HepG2 (cell line): ENCODE results near the gene HPDL. TPM values are rescaled to one million over a fixed set of nuclear protein-coding genes. Genes with fewer than 3 reads are reported as not detected.

Source experiments
- ATAC-seq: fragments of 200-7000 bp; cut with Tn5 transposase; 3 replicates; pipeline ENCODE4 v1.9.1; 2020; ENCODE audit warnings: mild to moderate bottlenecking, moderate library complexity
- BruUV-seq: library from RNA; stranded (reverse); fragments of 400-500 nt; replicated peaks from 2 replicates; lab custom pipeline; 2021; lab: Mats Ljungman, UMichigan
- CTCF ChIA-PET: fragments of 300-600 bp; formaldehyde crosslinking; extraction: SDS; loops from one replicate; lab custom pipeline; 2021; ENCODE audit warnings: low total read pairs, inconsistent platforms, low intra/inter-chr PET ratio; lab: Yijun Ruan, JAX
- POLR2A ChIA-PET: fragments of 350-600 bp; sonication (Branson Sonifier 250); formaldehyde crosslinking; loops from one replicate; lab custom pipeline; 2020; ENCODE audit warnings: antibody characterized with exemption, inconsistent platforms; lab: Yijun Ruan, JAX
- DNase-seq: peaks from one replicate; pipeline ENCODE4 v3.0.0-alpha.2; 2015; ENCODE audit warnings: low spot score
- FAIRE-seq: peaks from 3 replicates; lab custom pipeline; 2011; peaks lifted over from hg19 to GRCh38; lab: Jason Lieb, UNC
- H2AFZ ChIP-seq: one replicate; pipeline ENCODE4 v1.6.1; 2011; ENCODE audit warnings: low read length, inconsistent platforms
- H3K27ac ChIP-seq: fragments of 300-600 bp; 3 replicates; pipeline ENCODE4 v1.8.0; 2011; ENCODE audit warnings: mixed run types, mild to moderate bottlenecking, mixed read lengths, low read length, inconsistent platforms; ENCODE audit not compliant: insufficient read depth; ENCODE audit errors: extremely low read length
- H3K27me3 ChIP-seq, 2 experiments: fragments of 200-600 bp in 1 of 2; 2 replicates in 1 of 2; 3 replicates in 1 of 2; pipeline versions ENCODE4 v1.6.0 to v1.8.0; 2011; ENCODE audit warnings: low read length in 2 of 2, mild to moderate bottlenecking in 2 of 2, moderate library complexity in 2 of 2, inconsistent platforms in 1 of 2; ENCODE audit not compliant: insufficient read depth in 2 of 2, control insufficient read depth in 1 of 2
- H3K36me3 ChIP-seq, 2 experiments: fragments of 200-600 bp in 1 of 2; replicated peaks in 1 of 2; 2 replicates in 1 of 2; 3 replicates in 1 of 2; pipeline versions ENCODE4 v1.5.1 to v1.8.0; 2011; ENCODE audit warnings: low read length in 2 of 2, inconsistent platforms in 1 of 2; ENCODE audit not compliant: insufficient read depth in 2 of 2, control insufficient read depth in 1 of 2
- H3K4me1 ChIP-seq: 2 replicates; pipeline ENCODE4 v1.5.1; 2012; ENCODE audit warnings: low read length, inconsistent platforms; ENCODE audit not compliant: insufficient read depth
- H3K4me2 ChIP-seq: 2 replicates; pipeline ENCODE4 v1.6.0; 2011; ENCODE audit warnings: low read depth, low read length, inconsistent platforms
- H3K4me3 ChIP-seq, 3 experiments: fragments of 200-600 bp in 1 of 3; sonication (generic), shearing (Covaris generic) in 1 of 3; replicated peaks in 1 of 3; 2 replicates each; pipeline ENCODE4 v1.5.1; 2011 to 2016; ENCODE audit warnings: low read length in 3 of 3, inconsistent platforms in 2 of 3, low read depth in 2 of 3, mild to moderate bottlenecking in 2 of 3, control low read depth in 1 of 3, mixed read lengths in 1 of 3; ENCODE audit not compliant: insufficient read depth in 1 of 3
- H3K79me2 ChIP-seq: one replicate; pipeline ENCODE4 v1.6.1; 2011; ENCODE audit warnings: low read length, inconsistent platforms; ENCODE audit not compliant: insufficient read depth
- H3K9ac ChIP-seq: 2 replicates; pipeline ENCODE4 v1.6.0; 2011; ENCODE audit warnings: mild to moderate bottlenecking, low read depth, low read length, inconsistent platforms; ENCODE audit not compliant: insufficient read depth
- H3K9me3 ChIP-seq: 2 replicates; pipeline ENCODE4 v1.5.1; 2012; ENCODE audit warnings: mild to moderate bottlenecking, low read length
- H4K20me1 ChIP-seq: 2 replicates; pipeline ENCODE4 v1.6.0; 2011; ENCODE audit warnings: inconsistent platforms, mild to moderate bottlenecking, low read length, moderate library complexity; ENCODE audit not compliant: insufficient read depth
- SKIL ChIP-seq: sonication (generic); formaldehyde crosslinking; IDR thresholded peaks from 2 replicates; pipeline ENCODE4 v1.8.0; 2022; ENCODE audit warnings: missing genetic modification reagents, mild to moderate bottlenecking, moderate library complexity, borderline replicate concordance
- SMC3 ChIP-seq: IDR thresholded peaks from 2 replicates; pipeline ENCODE4 v1.6.1; 2011; ENCODE audit warnings: low read length, improper control_type of control experiment
- SP2 ChIP-seq: sonication (generic); formaldehyde crosslinking; IDR thresholded peaks from 2 replicates; pipeline ENCODE4 v1.5.1; 2020; ENCODE audit warnings: mild to moderate bottlenecking, missing genetic modification reagents
- SPEN ChIP-seq: sonication (generic); formaldehyde crosslinking; IDR thresholded peaks from 2 replicates; pipeline ENCODE4 v1.5.1; 2020; ENCODE audit warnings: low read depth, mild to moderate bottlenecking, missing genetic modification reagents
- ZBTB44 ChIP-seq: sonication (generic); formaldehyde crosslinking; IDR thresholded peaks from 2 replicates; pipeline ENCODE4 v1.4.0; 2020; ENCODE audit warnings: missing genetic modification reagents
- ZNF383 ChIP-seq: sonication (generic); formaldehyde crosslinking; IDR thresholded peaks from 2 replicates; pipeline ENCODE4 v1.4.0; 2020; ENCODE audit warnings: missing genetic modification reagents, mild to moderate bottlenecking, borderline replicate concordance
- WGBS: methylation state at CpG from one replicate; pipeline ENCODE4 v1.1.6; 2017; ENCODE audit warnings: low lambda C conversion rate; 5-methylcytosine and 5-hydroxymethylcytosine counted together
- in situ Hi-C: cut with HindIII; loops from 2 replicates; pipeline ENCODE4 v1.10.0; 2017; ENCODE audit warnings: low pct_unique_long_range_greater_than_20kb; ENCODE audit not compliant: extremely low pct_ligation_motif_present
- intact Hi-C: fragments of 100-400 bp; cut with micrococcal nuclease; formaldehyde crosslinking; loops from one replicate; pipeline ENCODE4 v1.10.0; 2022; ENCODE audit not compliant: unreplicated experiment
- polyA plus RNA-seq, 8 experiments: library from polyadenylated mRNA; depleted of rRNA in 3 of 8; stranded (reverse) in 7 of 8; unstranded in 1 of 8; fragments of >200 nt; fragmentation: Illumina TruSeq in 4 of 8; extraction: Trizol in 4 of 8; gene quantifications; 2 replicates each; pipeline versions ENCODE4 v1.2.1 to v1.2.3, GENCODE V29; 2011 to 2016; ENCODE audit warnings: low read depth in 4 of 8, missing spikeins in 1 of 8, mixed read lengths in 1 of 8; ENCODE audit not compliant: insufficient read depth in 1 of 8
- total RNA-seq, 5 experiments: library from RNA; depleted of rRNA; stranded (reverse); fragments of >200 nt; fragmentation: Illumina TruSeq; extraction: Trizol; gene quantifications; 2 replicates each; pipeline ENCODE4 v1.2.3, GENCODE V29; 2016; ENCODE audit warnings: low read depth in 1 of 5
- TF ChIP-seq, protein P1 (sequence below): sonication (generic); formaldehyde crosslinking; IDR thresholded peaks from 2 replicates; pipeline ENCODE4 v1.8.0; 2022; ENCODE audit warnings: low read depth, missing genetic modification reagents
- TF ChIP-seq, protein P2 (sequence below): sonication (generic); formaldehyde crosslinking; IDR thresholded peaks from 2 replicates; pipeline ENCODE4 v1.4.0; 2020; ENCODE audit warnings: missing genetic modification reagents

The HPDL gene
- total and polyA plus RNA-seq, 2 of the 13 experiments (the other 11 are each of a cell fraction or from before 2014, with no cell fraction given), result not detected

DNA sequence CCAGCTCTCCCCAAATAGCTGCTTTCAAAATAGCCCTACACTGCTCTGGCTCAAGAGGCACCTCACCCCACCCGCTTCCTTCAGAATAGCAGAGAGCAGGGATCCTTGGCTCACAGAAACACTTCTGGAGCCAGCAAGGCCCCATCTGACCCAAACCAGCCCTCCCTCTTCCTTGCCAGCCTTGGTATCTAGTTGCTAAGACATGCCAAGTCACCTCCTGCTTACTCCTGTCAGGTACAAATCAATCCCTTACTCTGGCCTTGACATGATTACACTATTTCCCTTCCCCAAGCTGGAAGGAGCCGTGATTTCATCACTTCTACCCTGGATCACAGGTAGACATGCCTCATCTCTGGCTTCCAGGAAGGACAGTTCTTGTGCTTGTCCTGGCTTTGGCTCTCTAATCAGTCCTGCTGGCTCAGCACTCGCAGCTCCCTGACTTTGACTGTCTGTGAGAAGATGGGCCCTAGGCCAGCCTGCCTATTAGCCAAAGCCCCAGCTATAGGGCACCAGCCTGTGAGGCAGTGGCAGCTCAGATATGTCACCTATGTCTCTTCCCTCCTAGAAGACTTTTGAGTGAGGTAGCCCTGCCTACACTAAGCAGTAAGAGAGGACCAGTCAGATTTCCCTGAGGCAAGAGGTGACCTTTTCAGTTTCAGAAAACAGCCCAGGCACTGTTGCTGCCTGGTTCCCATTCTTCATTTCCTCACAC is 22.4 kb downstream of the HPDL start:
- intact Hi-C loops (no loop called here), in situ Hi-C loops (no loop called here)
- Histone ChIP-seq H3K27me3 (no peaks in the 10 kb centered on the region), H3K4me3 (no peak overlapping the region), H3K9me3 (no peaks in the 10 kb centered on the region), H3K79me2 (no peaks in the 10 kb centered on the region), H3K36me3 (peaks cover 1 to 9% of the 10 kb centered on the region in 2 experiments; a peak in 3 of 5 replicates)
- WGBS, result 97% methylated on average over 3 of the region's 3 CpGs
- POLR2A ChIA-PET, result interaction anchor here (0.9 to 4.9 kb wide), 2 partner anchors 10 to 46 kb away, joined by 3 to 49 read pairs; partner anchors contain the start of genes MUTYH and TOE1
- ATAC-seq, result peak; percentile 15
- TF ChIP-seq, protein P1, sequence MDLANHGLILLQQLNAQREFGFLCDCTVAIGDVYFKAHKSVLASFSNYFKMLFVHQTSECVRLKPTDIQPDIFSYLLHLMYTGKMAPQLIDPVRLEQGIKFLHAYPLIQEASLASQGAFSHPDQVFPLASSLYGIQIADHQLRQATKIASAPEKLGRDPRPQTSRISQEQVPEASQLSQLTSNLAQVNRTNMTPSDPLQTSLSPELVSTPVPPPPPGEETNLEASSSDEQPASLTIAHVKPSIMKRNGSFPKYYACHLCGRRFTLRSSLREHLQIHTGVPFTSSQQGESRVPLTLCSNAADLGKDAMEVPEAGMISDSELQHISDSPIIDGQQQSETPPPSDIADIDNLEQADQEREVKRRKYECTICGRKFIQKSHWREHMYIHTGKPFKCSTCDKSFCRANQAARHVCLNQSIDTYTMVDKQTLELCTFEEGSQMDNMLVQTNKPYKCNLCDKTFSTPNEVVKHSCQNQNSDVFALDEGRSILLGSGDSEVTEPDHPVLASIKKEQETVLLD, result no peak
- TF ChIP-seq SP2 (CRISPR knock-in tag) (no peak), SPEN (CRISPR knock-in tag) (no peak), SKIL (CRISPR knock-in tag) (no peak), SMC3 (no peak), ZBTB44 (CRISPR knock-in tag) (no peak), ZNF383 (CRISPR knock-in tag) (no peak)
- TF ChIP-seq, protein P2, sequence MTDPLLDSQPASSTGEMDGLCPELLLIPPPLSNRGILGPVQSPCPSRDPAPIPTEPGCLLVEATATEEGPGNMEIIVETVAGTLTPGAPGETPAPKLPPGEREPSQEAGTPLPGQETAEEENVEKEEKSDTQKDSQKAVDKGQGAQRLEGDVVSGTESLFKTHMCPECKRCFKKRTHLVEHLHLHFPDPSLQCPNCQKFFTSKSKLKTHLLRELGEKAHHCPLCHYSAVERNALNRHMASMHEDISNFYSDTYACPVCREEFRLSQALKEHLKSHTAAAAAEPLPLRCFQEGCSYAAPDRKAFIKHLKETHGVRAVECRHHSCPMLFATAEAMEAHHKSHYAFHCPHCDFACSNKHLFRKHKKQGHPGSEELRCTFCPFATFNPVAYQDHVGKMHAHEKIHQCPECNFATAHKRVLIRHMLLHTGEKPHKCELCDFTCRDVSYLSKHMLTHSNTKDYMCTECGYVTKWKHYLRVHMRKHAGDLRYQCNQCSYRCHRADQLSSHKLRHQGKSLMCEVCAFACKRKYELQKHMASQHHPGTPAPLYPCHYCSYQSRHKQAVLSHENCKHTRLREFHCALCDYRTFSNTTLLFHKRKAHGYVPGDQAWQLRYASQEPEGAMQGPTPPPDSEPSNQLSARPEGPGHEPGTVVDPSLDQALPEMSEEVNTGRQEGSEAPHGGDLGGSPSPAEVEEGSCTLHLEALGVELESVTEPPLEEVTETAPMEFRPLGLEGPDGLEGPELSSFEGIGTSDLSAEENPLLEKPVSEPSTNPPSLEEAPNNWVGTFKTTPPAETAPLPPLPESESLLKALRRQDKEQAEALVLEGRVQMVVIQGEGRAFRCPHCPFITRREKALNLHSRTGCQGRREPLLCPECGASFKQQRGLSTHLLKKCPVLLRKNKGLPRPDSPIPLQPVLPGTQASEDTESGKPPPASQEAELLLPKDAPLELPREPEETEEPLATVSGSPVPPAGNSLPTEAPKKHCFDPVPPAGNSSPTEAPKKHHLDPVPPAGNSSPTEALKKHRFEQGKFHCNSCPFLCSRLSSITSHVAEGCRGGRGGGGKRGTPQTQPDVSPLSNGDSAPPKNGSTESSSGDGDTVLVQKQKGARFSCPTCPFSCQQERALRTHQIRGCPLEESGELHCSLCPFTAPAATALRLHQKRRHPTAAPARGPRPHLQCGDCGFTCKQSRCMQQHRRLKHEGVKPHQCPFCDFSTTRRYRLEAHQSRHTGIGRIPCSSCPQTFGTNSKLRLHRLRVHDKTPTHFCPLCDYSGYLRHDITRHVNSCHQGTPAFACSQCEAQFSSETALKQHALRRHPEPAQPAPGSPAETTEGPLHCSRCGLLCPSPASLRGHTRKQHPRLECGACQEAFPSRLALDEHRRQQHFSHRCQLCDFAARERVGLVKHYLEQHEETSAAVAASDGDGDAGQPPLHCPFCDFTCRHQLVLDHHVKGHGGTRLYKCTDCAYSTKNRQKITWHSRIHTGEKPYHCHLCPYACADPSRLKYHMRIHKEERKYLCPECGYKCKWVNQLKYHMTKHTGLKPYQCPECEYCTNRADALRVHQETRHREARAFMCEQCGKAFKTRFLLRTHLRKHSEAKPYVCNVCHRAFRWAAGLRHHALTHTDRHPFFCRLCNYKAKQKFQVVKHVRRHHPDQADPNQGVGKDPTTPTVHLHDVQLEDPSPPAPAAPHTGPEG (CRISPR knock-in tag), result no peak
- TF ChIP-seq, all 625 proteins: peak for 0
- Histone ChIP-seq H2AFZ (no peak overlapping the region), H3K27ac (no peak overlapping the region), H3K4me1 (peaks cover 9% of the 10 kb centered on the region), H3K9ac (no peak overlapping the region), H4K20me1 (no peaks in the 10 kb centered on the region), H3K4me2 (no peak overlapping the region)
- FAIRE-seq, result no peak
- BruUV-seq, result no TSS peak
- no peak for DNase-seq
- CTCF ChIA-PET, result no interaction called here
